OCI-LY7 (cell line): ENCODE results near the gene BCO2. TPM values are rescaled to one million over a fixed set of nuclear protein-coding genes. Genes with fewer than 3 reads are reported as not detected.

Experiments used
- BruUV-seq: library from RNA; stranded (reverse); fragments of 400-500 nt; replicated peaks from 2 replicates; lab custom pipeline; 2021; lab: Mats Ljungman, UMichigan
- CTCF ChIA-PET: fragments of 300-600 bp; sonication (Branson Sonifier 250); formaldehyde crosslinking; loops from one replicate; lab custom pipeline; 2022; ENCODE audit warnings: antibody characterized with exemption; ENCODE audit not compliant: unreplicated experiment; lab: Charles Lee
- POLR2A ChIA-PET: fragments of 300-600 bp; sonication (Branson Sonifier 250); formaldehyde crosslinking; loops from one replicate; lab custom pipeline; 2022; ENCODE audit warnings: antibody characterized with exemption; lab: Charles Lee
- DNase-seq: peaks from one replicate; pipeline ENCODE4 v3.0.0-alpha.2; 2015; ENCODE audit warnings: low spot score
- H2AFZ ChIP-seq: fragments of 200-600 bp; sonication (generic), shearing (Covaris generic); 2 replicates; pipeline ENCODE4 v1.6.1; 2014; ENCODE audit warnings: mild to moderate bottlenecking, antibody characterized with exemption, low read length, moderate library complexity
- H3K27ac ChIP-seq: fragments of 200-600 bp; sonication (generic); 2 replicates; pipeline ENCODE4 v1.5.1; 2014; ENCODE audit warnings: mixed run types, low read depth, mild to moderate bottlenecking, moderate library complexity, low read length, inconsistent platforms; ENCODE audit not compliant: poor library complexity, severe bottlenecking
- H3K36me3 ChIP-seq: fragments of 200-600 bp; sonication (generic); 2 replicates; pipeline ENCODE4 v1.6.1; 2014; ENCODE audit warnings: mild to moderate bottlenecking, antibody characterized with exemption, low read length, moderate library complexity, mixed read lengths; ENCODE audit not compliant: insufficient read depth
- H3K4me1 ChIP-seq: fragments of 200-600 bp; sonication (generic); 2 replicates; pipeline ENCODE4 v1.5.1; 2014; ENCODE audit warnings: mild to moderate bottlenecking, low read length; ENCODE audit not compliant: insufficient read depth, poor library complexity, severe bottlenecking
- H3K4me2 ChIP-seq: fragments of 200-600 bp; sonication (generic); 2 replicates; pipeline ENCODE4 v1.6.1; 2014; ENCODE audit warnings: mild to moderate bottlenecking, low read length
- H3K4me3 ChIP-seq: fragments of 200-600 bp; sonication (generic); 2 replicates; pipeline ENCODE4 v1.5.1; 2014; ENCODE audit warnings: mild to moderate bottlenecking, low read depth, low read length; ENCODE audit not compliant: poor library complexity, severe bottlenecking
- H3K79me2 ChIP-seq: fragments of 200-600 bp; sonication (generic); 2 replicates; pipeline ENCODE4 v1.6.1; 2016; ENCODE audit warnings: low read depth, mild to moderate bottlenecking, low read length, moderate library complexity, mixed read lengths; ENCODE audit not compliant: insufficient read depth
- H3K9me2 ChIP-seq: fragments of 200-600 bp; sonication (generic); 2 replicates; pipeline ENCODE4 v1.6.1; 2016; ENCODE audit warnings: mild to moderate bottlenecking, low read length, mixed read lengths; ENCODE audit not compliant: insufficient read depth
- H3K9me3 ChIP-seq: fragments of 200-600 bp; sonication (generic); 2 replicates; pipeline ENCODE4 v1.6.1; 2014; ENCODE audit warnings: mild to moderate bottlenecking, mixed run types, low read length, mixed read lengths
- H4K20me1 ChIP-seq: fragments of 200-600 bp; sonication (generic); 2 replicates; pipeline ENCODE4 v1.6.1; 2014; ENCODE audit warnings: mild to moderate bottlenecking, antibody characterized with exemption, low read length, moderate library complexity, mixed read lengths; ENCODE audit not compliant: insufficient read depth
- CTCF ChIP-seq: fragments of 200-600 bp; sonication (generic); conservative IDR thresholded peaks from 2 replicates; pipeline ENCODE4 v1.5.1; 2014; ENCODE audit warnings: mild to moderate bottlenecking, antibody characterized with exemption, low read length, moderate library complexity, mixed read lengths
- EZH2phosphoT487 ChIP-seq: fragments of 200-600 bp; sonication (generic); IDR thresholded peaks from 2 replicates; pipeline ENCODE4 v1.6.1; 2018; ENCODE audit warnings: low read depth, borderline replicate concordance, mild to moderate bottlenecking, mixed run types, antibody characterized with exemption, low read length, moderate library complexity, mixed read lengths
- intact Hi-C: fragments of 100-400 bp; cut with micrococcal nuclease; formaldehyde crosslinking; loops from one replicate; pipeline ENCODE4 v1.10.0; 2022; ENCODE audit not compliant: unreplicated experiment
- total RNA-seq, 2 experiments: library from RNA; depleted of rRNA in 1 of 2; stranded (reverse); fragments of >200 nt in 1 of 2; shearing (Covaris generic) in 1 of 2; gene quantifications; 2 replicates each; pipeline ENCODE4 v1.2.3, GENCODE V29; 2014 to 2022

The BCO2 gene
- total RNA-seq, 2 experiments from 2014 or later, result 0.60 to 1.2 TPM

GRCh38 chr11:112225753-112226061 is 50.4 kb downstream of the BCO2 start:
- ChIA-PET CTCF (no interaction called here), POLR2A (interaction anchor here (1.1 kb wide), 1 partner anchor 54 kb away, joined by 3 read pairs; no protein-coding TSS in a partner anchor)
- H3K79me2 ChIP-seq, result peaks cover 13% of the 10 kb centered on the region; the same call in 1 of the 2 replicates
- no peaks in the 10 kb centered on the region for H4K20me1 ChIP-seq
- peaks cover 23% of the 10 kb centered on the region; the same call in 1 of the 2 replicates for H3K36me3 ChIP-seq
- H3K9me2 ChIP-seq, result no peaks in the 10 kb centered on the region
- peak overlapping the region; percentile 98 for H3K4me2 ChIP-seq
- H3K4me3 ChIP-seq, result peak overlapping the region; percentile 79
- H3K9me3 ChIP-seq, result no peaks in the 10 kb centered on the region
- peak overlapping the region; percentile 58 for H3K27ac ChIP-seq
- intact Hi-C loops, result no loop called here
- peaks cover 10% of the 10 kb centered on the region for H3K4me1 ChIP-seq
- no peak for TF ChIP-seq EZH2phosphoT487
- TF ChIP-seq CTCF, result no peak
- no peak for DNase-seq
- peak overlapping the region; percentile 77 for H2AFZ ChIP-seq
- TSS peak; percentile 99 for BruUV-seq

- Histone ChIP-seq H3K27ac (peak within 1 kb of the TSS; percentile 58), H3K79me2 (peaks cover 13% of the 10 kb centered on the region; the same call in 1 of the 2 replicates), H4K20me1 (no peaks in the 10 kb centered on the region), H3K9me2 (no peaks in the 10 kb centered on the region), H3K4me3 (peak within 1 kb of the TSS; percentile 79), H3K36me3 (peaks cover 28% of the 10 kb centered on the region; the same call in 1 of the 2 replicates), H3K4me1 (peaks cover 10% of the 10 kb centered on the region), H2AFZ (peak within 1 kb of the TSS; percentile 77), H3K9me3 (no peaks in the 10 kb centered on the region), H3K4me2 (peak within 1 kb of the TSS; percentile 98)
- intact Hi-C loops, result no loop called here
- no TSS peak for BruUV-seq
- ChIA-PET POLR2A (interaction anchor here (0.7 to 1.1 kb wide), 5 partner anchors 10 to 532 kb away, joined by 3 to 8 read pairs (median 4); no protein-coding TSS in a partner anchor), CTCF (interaction anchor here (0.7 kb wide), 1 partner anchor 321 kb away, joined by 3 read pairs; no protein-coding TSS in a partner anchor)
- TF ChIP-seq EZH2phosphoT487, result no peak
- no peak for TF ChIP-seq CTCF
- peak; percentile 91 for DNase-seq
Observed at GRCh38 chr11:112226062-112226830, 50.9 kb downstream of the BCO2 start, which contains the start of gene PTS. Gene PTS (plus strand): TSS chr11:112226428. CDS start chr11:112226444, 16 bp downstream.
